Stimulated activated CD8-positive, alpha-beta memory T cell treated with anti-CD3 and anti-CD28 coated beads, Interleukin-15, amount 100 ng/mL, for 1 hour (primary cell): ENCODE results near the gene RARA.

Source experiments
- DNase-seq: peaks from one replicate; pipeline ENCODE4 v3.0.0-alpha.2; 2020; ENCODE audit warnings: low read depth

Gene RARA

DNA sequence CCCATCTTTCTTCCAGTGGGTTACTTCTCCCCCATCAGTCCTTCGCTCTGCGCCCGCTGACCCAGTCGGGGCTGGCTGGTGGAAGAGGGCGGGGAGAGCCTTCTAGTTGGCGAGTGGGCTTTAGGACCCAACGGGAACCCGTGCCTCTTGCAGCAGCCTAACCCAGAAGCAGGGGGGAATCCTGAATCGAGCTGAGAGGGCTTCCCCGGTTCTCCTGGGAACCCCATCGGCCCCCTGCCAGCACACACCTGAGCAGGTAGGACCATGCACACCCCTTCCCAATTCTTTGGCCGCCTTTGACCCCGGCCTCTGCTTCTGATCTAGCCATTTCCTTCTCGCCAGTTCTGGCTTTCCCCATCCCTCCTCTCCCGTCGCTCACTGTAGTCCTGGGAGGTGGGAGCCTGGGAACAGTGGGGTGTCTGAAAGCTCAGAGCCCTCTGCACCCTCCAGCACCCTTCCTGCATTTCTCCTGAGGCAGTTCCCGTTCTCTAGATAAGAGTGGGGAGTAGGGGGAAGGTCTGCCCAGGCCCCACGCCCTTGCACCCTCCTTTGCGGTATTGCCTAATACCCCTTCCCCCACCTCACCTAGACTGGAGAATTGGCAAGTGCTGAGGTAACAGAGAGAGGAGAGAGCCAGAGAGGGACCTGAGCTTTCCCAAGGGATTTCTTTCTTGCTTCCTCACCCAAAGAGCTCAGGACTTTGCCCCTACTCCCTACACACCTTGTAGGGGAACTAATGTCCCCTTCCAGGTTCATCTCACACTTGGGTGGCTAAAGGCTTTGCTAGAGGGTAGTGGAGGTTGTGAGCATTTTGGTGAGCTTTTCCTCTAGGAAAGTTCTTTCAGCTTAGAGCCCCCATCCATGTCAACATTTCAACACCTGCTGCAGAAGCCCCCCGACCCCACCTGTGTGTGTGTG lies at the start of gene RARA:
RARA (plus strand) TSS at position 150 of the 918 bp plus-strand sequence. CDS start 22,039 bp downstream, outside the sequence.
- DNase-seq = no peak

DNA sequence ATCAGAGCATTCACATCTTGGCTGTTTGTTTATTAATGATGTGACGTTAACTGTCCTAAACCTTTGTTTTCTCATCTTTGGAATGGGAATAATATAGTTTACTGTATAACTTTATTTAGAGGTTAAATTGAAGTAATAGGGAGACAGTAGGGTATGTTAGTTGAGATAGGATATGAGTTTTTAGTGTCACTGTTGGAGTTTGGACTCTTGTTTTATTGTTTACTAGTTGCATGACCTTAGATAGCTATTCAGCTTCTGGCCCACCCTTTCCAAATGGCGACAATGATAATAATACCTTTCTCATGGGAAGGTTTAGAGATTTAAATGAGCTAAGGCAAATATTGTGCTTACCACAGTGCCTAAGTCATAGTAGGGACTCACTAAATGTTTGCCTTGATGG lies 49.5 kb upstream of the RARA start:
- no peak for DNase-seq

DNA sequence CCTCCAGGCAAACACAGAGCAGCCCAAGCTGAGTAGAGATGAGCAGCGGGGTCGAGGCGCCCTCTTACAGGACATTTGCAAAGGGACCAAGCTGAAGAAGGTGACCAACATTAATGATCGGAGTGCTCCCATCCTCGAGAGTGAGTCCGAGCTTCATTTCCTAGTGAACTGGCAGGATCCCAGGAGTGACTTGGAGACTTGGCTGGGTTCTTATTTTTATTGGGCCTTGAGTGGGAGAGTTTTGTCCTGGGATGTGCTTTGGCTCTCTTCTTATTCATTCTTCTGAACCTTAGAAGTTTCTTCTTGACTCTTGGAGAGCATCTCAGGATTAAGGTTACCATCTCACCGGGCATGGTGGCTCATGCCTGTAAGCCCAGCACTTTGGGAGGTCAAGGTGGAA lies 48.5 kb upstream of the RARA start:
- DNase-seq = no peak

DNA sequence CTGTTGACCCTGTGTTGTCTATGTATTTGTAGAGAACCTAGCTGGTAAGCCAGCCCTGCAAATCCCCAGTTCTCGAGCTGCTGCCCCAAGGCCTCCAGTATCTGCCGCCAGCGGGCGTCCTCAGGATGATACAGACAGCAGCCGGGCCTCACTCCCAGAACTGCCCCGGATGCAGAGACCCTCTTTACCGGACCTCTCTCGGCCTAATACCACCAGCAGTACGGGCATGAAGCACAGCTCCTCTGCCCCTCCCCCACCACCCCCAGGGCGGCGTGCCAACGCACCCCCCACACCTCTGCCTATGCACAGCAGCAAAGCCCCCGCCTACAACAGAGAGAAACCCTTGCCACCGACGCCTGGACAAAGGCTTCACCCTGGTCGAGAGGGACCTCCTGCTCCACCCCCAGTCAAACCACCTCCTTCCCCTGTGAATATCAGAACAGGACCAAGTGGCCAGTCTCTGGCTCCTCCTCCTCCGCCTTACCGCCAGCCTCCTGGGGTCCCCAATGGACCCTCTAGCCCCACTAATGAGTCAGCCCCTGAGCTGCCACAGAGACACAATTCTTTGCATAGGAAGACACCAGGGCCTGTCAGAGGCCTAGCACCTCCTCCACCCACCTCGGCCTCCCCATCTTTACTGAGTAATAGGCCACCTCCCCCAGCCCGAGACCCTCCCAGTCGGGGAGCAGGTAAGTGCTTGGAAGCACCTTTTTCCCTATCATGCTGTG lies 44.4 kb upstream of the RARA start:
- no peak for DNase-seq

DNA sequence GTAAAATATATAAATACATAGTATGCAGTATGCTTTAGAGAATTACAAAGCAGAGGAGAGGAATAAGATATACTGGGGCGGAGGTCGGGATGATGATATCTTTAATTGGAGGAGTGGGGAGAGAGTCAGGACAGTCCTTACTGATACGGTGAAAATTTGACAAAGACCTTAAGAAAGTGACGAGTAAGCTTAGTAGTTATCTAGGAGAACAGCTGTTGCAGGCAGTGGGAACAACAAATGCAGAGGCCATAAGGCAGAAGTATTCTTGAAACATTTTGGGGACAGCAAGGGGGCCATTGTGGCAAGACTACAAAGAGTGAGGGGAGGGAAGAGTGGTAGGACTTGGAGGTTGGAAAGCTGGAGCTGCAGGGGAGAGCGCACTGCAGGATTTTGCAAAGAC lies 43.6 kb upstream of the RARA start:
- DNase-seq = no peak

DNA sequence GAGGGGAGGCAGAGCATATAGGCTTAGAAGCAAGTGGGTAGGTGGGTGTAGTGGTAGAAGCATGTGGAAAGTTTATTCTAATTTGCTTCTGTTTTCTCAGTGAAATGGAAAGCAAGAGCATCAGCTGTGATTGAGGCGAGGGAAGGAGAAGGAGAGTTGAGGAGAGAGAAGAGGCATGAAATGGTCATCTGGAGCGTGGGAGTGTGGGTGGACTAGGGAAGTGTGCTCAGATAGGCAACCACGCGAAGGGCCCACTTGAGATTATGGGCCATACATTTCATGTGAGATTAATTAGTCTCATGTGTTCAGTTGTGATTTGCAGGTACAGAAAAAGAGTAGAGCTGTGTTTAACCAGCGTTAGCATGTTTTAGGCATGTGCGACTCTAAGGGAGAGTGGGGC lies 42.1 kb upstream of the RARA start:
- no peak for DNase-seq

DNA sequence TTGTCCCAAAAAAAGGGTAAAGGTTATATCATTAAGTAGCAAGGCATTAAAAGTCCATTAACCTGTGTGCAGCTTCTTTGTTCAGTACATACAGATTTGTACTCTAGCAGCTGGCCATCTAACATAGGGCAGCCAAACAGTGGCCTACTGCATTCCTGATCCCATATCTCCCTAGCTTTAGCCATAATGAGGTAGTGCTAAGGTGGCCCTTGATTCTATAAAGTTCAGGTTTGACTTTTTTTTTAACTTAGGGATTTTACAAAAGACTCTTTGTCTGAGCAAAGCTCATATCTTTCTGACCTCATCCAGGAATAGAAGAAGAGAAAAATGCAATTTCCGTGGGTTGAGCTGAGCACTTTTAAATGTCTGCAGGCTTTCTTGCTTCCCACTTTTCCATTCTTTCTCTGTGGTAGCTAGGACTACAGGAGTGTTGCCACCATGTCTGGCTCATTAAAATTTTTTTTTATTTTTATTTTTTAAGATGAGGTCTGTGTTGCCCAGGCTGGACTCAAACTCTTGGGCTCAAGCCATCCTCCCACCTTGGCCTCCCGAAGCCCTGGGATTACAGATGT lies 40.8 kb upstream of the RARA start:
- no peak for DNase-seq

DNA sequence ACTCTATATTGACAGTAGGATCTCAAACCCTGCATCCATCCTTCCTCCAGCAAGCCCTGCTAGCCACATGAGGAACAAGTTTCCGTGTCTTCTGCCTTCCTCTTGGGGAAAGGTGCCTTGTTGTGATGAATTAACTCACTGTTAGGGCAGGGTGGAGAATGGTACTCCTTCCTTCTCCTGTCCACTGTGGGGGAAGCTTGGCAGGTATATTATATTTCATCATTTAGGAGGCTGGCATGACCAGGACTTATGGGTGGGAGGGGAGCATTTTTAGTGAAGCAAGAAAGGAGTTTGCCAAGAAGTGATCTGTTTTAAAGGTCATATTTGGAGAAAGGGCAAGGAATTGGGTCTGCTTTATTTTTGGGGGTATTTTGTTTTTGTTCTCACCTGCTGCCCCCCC lies 30.6 kb upstream of the RARA start:
- DNase-seq = no peak

DNA sequence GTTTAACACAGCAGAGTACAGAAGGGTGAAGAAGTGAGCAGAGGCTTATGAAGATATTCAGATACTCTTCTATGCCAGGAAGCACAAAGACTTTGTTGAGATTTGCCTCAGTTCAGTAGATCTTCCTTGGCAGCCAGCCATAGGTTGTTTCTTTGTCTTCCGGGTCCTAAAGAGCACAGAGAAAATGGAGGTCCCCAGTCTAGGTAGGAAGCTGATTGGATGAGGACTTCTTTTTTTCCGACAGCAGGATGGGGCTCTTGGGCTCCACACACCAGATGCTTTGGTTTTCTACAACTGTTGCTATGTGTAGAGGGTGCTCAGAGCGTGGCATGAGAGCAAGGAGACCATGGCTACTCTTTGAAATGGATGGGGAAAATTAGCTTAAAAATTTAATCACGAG lies 29.6 kb upstream of the RARA start:
- no peak for DNase-seq

DNA sequence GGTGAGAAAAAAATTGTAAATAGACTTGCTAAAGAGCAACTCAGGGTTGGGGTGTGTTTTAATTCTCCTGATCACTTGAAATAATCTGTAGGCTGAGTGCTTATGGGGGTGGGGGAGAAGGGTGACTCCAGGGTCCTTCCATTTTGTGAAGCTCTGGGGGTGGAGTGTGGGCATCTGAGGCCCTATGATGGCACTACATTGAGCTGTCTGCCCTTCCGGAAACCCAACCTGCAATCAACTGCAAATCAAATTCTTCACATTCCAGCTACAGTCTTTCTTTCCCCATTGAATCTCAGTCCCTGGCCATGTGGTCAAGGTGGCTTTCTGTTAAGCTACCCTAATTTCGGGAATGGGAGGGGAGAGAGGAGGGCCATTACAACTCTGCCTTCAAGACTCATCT lies 27.3 kb upstream of the RARA start:
- no peak for DNase-seq

DNA sequence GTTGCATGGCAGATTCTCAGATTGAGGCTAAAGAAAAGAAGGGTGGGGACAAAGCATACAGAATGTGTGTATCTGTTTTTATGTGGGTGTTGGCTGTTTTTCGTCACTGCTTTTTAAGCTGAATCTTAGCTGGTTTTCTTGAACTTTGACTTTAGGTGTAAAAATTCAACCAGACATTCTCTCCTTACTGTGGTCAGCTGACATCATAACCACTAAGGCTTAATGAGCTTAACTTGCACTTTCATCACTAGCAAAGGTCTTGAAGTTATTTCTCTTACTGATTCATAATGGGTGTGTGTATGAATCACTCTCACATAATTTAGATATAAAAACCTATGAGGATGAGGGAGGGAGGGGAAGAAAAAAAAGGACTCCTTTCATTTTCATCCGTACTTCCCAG lies 25.3 kb upstream of the RARA start:
- DNase-seq = no peak

DNA sequence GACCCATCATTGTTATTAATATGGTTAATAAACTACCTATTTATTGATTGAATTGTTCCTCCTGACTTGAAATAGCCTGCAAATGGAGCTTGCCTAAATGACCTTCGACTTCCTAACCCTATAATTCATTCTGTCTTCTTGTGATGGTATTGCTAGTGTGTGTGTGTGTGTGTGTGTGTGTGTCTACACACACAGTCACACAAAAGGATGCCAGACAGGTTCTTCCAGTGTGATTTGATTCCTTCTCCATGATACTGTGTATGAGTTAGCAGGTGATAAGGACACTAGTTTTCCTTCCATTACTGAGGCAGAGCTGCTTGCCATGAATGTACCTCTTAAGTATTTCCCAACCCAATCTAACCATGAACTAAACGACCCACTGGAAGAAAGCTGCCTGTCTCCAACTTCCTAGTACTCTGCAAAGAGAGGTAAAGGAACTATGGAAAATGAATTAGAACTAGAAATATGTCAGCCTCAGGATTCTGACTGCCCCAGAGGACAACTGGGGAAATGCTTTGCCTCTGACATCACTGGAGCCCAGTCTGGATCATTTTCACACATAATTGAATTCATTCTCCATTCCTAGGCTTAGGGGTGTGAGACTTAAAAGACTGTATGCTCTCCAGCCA lies 24.8 kb upstream of the RARA start:
- no peak for DNase-seq

DNA sequence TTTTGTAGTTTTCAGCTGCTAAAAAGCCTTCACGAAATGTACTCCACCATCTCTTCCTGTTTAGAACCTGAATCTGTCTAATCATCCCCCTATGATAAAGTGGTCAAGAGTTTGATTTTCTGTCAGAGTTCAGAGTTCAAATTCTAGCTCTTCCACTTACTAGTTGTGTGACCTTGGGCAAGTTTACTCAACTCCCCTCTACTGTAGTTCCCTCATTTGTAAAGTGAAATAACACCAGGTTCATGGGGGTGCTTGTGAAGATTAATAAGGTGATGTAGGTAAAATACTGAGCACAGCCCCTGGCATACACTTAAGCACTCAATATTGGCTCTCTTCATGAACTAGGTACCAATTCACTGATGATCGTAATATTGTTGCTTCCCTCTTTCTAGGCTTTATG lies 22.5 kb upstream of the RARA start:
- no peak for DNase-seq

DNA sequence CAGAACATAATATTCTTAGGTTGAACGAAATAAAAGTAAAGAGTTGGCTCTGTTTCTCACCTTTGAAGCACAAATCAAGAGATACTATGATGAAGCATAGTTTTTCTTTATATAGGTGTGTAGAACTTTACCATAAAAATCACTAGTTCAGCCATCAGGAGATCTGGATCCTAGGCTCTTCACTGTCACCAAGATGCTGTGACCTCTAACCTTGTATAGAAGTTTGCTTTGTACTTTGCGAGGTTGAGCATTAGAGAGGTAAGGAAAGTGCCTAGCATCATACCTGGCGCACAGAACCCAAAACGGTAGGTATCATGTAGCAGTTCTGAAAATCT lies 21.9 kb upstream of the RARA start:
- no peak for DNase-seq

DNA sequence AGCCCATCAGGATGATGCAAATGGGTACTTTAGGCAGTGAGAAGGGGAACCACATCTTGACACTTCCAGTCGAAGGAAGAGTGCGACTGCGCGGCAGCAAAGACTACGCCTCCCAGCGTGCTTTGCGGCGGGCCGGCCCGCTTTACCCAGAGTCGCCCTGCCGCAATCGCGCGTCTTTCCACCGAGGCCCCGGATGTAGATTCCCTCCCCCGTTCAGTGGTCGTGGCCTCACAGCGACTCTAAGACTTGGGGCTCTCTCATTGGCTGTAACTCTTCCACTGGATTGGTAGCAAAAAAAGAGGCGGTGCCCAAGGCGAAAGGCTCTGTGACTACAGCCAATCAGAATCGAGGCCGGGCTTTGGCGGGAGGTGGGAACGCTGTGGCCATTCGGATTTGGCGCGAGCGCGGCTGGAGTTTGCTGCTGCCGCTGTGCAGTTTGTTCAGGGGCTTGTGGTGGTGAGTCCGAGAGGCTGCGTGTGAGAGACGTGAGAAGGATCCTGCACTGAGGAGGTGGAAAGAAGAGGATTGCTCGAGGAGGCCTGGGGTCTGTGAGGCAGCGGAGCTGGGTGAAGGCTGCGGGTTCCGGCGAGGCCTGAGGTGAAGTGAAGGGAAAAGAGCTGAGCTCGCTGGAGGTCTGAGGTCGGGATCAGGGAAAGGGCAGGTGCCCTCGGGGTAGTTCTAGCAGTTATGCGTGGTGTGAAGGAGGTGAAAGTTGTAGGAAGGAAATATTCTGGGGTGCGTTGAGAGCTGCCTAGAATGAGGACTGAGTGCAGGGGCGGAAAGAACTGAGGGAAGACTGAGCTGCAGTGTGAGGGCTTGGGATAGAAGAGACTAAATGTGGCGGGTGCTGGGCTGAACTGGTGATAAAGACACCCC lies 21.2 kb upstream of the RARA start, which contains the start of gene CDC6:
CDC6 (plus strand) TSS at position 386 of the 876 bp plus-strand sequence. CDS start 1,542 bp downstream, outside the sequence.
- DNase-seq = peak; percentile 98

DNA sequence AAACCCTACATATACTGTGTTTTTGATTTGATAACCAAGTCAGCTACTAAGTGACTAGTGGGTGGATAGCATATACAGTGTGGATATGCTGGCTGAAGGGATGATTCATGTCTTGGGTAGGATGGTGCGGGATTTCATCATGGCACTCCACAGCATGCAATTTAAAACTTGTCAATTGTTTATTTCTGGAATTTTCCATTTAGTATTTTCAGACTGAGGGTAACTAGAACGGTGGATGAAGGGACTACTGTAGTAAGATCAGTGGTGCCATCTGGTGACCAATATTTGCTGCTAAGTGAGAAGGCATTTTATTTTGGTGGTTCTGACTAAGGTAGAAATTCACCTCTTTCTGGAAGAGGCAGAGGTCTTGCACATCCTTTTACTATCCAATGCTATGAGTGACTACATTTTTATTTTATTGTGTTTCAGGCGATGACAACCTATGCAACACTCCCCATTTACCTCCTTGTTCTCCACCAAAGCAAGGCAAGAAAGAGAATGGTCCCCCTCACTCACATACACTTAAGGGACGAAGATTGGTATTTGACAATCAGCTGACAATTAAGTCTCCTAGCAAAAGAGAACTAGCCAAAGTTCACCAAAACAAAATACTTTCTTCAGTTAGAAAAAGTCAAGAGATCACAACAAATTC lies 18.2 kb upstream of the RARA start:
- DNase-seq = no peak

DNA sequence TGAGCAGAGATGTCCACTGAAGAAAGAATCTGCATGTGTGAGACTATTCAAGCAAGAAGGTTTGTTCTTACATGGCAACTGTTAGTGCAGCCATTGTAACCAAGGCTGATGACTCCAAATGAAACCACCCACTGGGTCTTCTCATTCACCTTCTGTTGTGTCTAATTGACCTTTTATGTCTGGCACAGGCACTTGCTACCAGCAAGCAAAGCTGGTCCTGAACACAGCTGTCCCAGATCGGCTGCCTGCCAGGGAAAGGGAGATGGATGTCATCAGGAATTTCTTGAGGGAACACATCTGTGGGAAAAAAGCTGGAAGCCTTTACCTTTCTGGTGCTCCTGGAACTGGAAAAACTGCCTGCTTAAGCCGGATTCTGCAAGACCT lies 17.7 kb upstream of the RARA start:
- no peak for DNase-seq

DNA sequence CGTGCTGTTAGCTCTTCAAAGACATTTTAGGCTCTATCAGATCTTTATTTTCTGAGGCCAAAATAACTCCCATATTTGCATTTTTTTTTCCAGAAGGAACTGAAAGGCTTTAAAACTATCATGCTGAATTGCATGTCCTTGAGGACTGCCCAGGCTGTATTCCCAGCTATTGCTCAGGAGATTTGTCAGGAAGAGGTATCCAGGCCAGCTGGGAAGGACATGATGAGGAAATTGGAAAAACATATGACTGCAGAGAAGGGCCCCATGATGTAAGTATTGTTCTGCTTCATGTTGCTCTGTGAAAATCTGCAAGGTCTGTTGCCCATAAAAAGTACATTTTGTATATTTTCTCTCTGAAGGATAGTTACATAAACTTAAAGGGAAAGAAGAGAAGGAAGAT lies 15.6 kb upstream of the RARA start:
- no peak for DNase-seq

DNA sequence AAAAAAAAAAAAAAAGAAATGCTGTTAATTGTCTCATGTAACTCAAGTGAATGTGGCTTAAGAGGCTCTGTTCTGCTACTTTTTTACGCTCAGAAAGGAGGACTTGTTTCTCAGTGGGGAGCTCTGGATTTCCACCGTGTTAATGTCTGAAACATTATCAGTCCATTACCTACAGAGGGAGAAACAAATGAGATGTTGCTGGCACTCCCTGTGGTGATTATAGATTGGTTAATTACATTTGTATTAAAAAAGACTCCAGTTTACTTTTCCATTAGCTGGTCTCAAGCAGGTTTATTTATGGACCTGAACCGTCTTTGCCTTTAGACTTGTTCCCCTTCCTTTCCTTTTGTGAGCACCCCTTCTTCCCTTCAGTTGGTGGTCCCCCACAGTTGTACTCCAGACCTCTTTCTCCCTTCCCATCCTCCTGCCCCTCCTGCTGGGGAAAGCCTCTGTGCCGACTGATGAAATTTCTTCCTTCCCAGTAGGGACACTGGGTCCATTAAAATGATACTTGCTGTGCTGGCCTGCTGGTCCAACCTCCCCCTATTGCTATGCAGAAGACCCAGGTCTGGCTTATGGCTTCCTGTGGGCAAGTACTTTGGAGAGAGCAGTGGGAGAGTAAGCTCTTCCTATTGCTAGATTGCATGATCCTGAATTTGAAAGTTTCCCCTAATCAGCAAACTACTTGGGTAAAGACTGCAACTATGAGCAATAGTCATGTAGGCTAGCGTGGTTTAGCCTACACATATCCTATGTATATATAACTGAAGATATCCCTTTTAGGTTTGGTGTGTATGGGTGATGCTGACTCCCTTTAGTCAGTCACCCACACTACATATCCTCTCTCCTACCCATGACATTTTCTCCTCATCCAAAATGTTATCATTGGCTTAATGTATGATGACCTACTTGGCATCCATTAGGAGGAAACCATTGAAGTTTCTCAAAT lies 13.2 kb upstream of the RARA start:
- DNase-seq = no peak

DNA sequence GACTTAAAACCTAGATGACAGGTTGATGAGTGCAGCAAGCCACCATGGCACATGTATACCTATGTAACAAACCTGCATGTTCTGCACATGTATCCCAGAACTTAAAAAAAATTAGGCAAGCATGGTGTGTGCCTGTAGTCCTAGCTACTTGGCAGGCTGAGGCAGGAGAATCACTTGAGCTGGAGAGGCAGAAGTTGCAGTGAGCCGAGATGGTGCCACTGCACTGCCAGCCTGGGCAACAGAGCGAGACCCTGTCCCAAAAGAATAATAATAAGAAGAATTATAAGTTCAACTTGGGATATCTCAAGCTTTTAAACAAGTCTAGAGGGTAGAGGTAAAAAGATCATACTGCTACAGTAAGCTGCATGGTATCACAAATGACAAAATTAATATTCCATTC lies 11.5 kb upstream of the RARA start:
- DNase-seq = no peak
